Fibroblast of skin of left biceps (primary cell): ENCODE results near the gene XPO5.
"Not testable (repeated sequence)": the region's sequence is repeated elsewhere in the genome, so short reads cannot be mapped to it uniquely, and the experiment has no call there.

Source experiments
- DNase-seq, 2 experiments: peaks; one replicate each; pipeline ENCODE4 v3.0.0-alpha.2; 2013; ENCODE audit warnings: low read depth in 2 of 2

XPO5 gene

DNA sequence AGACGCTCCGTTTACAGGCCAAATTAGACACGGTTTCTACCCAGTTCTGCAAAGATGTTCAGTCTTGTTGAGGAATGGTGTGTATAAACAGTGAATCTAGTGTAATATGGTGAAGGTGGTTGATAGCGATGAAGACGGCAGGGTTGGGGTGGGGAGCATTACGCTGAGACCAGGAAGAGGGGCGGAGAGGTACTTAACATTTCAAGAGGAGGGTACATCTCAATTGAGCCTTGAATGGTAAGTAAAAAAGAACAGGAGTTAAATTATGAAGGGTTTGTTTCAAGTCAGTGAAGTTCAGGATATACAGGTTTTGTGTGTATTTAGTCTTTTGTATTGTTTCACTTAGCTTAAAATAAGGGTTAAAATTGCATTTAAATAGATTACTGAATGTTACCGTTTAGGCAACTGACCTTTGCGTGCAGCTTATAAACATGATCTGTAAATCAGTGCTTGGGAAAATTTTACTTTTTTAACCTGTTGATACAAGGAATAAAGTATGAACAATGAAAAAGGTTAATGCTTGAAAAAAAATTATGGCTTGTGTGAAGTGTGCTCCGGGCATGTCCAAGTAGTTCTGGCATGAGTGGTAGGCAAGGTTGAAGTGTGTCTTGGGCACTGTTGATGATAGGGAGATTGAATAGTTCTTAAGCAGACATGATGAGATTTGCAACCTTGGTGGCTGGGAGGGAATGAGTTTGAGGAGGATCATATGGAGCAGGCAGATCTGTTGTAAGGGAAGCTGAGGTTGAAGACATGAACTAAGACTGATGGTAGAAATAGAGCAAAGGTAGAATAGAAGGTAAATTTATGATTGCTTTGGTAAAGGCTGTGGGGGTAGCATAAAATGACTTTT is 58.1 kb downstream of the XPO5 start:
- DNase-seq: no peak

GRCh38 chr6:43516697-43517504 is 58.9 kb downstream of the XPO5 start, which contains the start of the genes POLR1C and YIPF3:
Gene POLR1C (plus strand): TSS chr6:43517089. CDS start chr6:43517110, 21 bp downstream.
Gene YIPF3 (minus strand): TSS chr6:43516926. CDS start chr6:43516807, 119 bp downstream.
- DNase-seq: peak; percentile 90 to 92

DNA sequence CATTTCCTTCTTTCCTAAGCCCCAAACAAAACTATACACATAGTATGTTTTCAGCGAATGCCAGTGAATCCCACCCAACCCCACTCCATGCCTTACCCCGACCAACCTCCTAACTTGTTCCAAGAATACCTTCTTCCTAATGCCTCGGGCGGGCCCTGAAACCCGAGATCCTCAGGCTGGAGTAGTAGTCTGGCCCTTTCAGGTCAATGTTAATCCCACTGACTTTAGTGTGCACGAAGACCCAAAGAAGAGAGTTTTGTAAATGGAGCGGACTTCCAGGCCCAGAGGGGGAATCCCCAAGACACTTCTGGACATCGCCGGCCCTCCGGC is 59.5 kb downstream of the XPO5 start:
- no peak for DNase-seq

DNA sequence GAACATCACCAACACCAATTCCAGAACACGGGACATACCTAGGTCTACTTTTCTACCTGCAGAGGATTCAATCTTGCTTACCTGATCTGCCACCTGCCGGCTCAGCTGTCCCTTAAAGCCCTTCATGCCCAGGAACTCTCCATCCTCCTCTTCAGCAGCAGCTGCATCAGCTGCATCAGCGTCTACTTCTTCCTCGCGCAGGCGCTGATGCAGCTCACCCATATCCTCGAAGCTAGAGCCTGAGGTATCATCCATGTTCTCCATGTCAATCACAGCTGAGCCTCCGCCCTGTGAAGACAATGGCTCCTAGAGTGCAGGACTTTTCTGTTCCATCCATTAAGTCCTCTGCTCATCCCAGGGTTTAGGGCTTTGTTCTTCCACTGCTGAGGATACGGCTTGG is 60.0 kb downstream of the XPO5 start:
- no peak for DNase-seq

DNA sequence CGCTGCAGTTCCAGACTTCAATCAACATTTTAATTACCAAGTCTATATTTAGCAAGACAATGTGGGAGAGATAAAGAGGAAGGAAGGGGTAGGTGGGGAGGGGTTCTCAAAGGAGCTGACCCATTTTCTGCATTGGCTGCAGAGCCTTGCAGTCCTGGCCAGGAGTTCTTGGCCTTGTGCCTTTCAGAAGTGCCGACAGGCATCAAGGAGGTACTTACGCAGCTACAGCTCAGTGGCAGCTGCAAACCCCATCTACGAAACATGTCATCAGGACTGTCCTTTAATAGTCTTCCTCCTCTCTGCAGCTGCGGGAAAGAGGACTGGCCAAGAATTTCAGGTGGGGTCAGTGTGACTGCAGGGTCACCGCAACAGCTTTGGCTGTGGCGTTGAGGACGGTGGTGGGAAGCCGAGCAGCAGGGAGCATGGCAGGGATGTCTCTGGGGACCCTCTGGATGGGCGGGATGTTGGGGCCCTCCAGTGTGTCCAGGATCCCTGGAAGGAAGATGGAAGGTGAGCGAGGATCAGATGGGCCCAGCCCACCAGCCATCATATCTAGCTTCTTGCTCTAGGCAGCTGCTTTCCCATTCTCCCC is 63.9 kb downstream of the XPO5 start:
- DNase-seq: no peak

GRCh38 chr6:43510827-43511163 is 65.0 kb downstream of the XPO5 start:
- no peak for DNase-seq

DNA sequence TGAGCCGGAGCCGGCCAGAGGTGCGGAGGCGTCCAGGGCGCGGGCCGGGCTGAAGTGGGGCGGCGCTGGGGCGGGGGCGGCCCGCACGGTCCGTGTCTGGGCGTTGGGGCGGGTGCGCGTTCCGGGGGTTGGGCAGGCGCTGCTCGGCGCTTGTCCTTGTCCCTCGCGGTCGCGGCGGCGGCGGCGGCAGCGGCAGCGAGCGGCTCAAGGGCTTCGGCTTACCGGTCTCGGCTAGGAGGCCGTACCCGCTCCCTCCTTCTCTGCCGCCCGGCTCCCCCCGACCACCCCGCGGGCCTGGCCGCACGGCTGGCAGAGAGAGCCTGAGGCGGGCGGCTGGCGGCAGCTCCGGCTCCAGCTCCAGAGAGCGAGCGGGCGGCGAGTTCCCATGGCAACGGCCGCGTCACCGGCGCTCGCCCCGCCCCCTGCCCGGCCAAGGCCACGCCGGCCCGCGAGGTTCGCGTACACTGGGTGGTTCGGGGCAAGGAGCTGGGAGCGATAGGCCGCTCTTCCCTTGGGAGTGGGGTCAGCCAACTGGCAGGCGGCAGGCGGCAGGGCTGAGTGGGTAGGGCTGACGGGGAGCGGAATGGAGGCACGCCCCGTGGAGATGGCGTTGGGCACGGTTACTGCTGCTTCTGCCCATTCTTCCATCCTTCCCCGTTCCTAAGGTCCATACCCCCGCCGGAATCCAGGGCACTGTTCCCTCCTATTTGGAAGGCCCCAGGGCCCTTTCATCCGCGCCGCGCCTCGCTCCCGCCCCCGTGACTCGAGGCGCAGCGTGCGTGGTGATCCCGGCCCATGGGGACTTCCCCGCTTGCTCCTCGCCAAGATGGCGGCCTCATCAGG is 65.6 kb downstream of the XPO5 start, which contains the start of gene LRRC73:
LRRC73 (minus strand) TSS at position 363 of the 843 bp plus-strand sequence. CDS start 561 bp downstream, outside the sequence.
- DNase-seq: peak in 1 of 2 experiments; percentile 21

DNA sequence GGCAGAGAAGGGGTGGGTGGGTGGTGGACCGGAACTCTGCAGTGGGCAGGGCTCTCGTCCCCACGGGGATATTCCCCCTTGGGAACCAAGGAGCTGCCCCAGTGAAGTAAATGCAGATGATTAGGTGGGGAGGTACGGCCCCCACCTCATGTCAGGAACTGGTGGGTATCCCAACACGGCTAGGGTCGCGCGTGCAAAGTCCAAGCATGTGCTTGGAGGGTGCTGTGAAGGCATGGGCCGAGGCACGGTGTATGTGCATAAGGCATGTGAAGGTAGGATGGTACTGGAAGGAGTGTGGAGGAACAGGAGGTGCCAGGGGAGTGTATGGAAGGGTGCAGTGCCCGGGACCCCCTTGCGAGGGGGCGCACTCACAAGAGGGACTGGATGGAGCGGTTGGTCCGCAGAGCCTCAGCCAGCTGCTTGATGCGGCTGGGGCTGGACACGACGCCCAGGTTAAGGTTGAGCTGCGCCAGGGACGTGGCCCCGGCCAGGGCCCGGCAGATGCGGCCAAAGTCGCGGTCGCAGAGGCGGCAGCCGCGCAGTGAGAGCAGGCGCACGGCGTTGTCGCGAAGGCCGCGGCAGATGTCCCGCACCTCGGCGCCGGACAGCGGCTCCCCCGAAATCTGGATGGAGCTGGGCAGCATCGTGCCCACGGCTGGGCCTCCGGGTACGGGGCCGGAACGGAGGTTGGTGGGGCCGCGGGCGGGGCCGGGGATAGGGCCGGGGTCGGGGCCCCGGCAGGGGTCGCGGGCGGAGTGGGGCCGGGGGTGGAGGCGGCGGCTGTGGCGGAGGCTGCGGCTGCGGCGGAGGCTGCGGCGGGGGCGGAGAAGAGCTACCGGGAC is 66.5 kb downstream of the XPO5 start:
- no peak for DNase-seq

DNA sequence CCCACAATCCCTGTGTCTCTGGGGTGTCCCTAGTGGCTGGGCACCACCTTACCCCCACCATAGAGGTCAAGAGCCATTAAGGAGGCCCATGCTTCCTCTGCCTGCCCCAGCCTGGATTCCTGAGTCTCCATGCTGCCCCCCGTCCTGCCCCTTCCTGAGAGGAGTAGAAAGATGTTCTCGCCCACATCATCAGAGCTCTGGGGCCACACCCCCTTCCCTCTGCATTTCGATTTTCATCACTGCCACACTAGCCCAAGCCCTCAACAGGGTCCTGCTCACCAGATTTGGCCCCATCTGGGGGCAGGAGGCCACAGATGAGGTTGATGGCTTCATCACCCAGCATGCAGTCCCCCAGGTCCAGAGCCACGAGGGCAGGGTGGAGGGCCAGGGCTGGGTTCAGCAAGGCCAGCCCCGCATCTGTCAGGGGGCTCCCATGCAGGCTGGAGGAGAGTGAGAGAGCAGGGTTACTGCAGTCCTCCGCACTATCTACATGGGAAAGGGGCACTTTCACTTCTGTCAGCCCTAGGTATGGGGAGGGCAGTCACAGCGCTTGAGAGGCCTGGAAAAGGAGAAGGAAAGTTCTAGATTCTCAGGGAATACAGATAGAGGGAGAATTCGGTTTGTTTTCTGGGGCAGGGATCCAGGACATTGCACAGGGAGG is 67.2 kb downstream of the XPO5 start:
- no peak for DNase-seq

DNA sequence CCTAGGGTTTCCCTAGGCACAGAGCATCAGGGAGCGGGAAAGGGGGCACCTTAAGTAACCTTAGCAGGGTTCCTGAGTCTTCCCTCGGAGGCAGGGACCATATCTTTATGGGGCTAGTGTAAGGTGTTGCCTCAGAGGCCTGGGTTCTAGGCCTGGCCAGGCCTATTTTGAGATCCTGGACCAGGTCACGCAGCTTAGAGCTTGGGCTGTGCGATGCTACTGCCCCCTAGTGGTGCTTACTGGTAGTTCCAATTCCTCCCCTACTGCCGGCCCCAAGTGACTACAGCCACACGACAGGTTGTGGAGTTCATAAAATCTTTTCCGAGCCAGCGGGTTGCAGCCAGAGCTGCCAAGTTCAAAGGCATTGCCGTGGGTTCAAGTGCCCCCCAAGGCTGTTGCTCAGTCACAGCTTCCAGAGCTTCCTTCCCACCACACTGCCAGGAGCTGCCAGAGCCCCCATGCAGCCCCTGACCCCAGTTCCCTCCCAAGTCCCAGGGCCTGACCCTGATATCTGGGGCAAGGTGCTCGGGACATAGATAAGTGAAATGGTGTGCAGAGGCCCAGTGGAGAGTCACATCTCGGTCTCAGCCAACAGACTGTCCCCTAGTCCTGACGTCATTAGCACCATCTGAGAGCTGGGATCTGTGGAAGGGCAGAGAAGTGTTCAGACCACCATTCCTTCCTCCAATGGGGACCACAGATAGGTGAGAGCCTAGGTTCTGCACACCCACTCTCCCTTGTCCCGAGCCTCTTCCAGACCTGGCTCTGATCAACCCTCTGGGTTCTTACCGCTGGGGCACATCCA is 69.0 kb downstream of the XPO5 start:
- DNase-seq: no peak

DNA sequence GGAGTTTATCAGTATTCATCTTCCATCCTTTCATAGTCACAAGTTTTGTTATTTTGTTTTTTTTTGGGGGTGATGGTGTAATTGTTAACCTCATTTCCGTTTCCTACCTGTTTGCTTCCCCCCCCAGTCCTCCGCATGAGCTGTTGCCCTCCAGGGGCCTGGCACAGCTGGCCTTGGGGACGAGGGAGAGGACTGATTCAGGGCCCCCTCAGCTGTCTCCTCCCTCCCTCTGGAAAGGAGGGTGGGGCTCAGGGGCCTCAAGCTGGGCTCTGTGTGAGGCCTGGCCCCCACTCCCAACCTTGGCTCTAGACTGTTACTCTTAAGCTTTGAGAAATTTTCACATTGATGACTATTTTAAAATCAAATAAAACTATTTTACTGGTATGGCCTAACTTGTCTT is 69.7 kb downstream of the XPO5 start:
- DNase-seq: no peak

GRCh38 chr6:43505718-43506117 is 70.1 kb downstream of the XPO5 start:
- no peak for DNase-seq

DNA sequence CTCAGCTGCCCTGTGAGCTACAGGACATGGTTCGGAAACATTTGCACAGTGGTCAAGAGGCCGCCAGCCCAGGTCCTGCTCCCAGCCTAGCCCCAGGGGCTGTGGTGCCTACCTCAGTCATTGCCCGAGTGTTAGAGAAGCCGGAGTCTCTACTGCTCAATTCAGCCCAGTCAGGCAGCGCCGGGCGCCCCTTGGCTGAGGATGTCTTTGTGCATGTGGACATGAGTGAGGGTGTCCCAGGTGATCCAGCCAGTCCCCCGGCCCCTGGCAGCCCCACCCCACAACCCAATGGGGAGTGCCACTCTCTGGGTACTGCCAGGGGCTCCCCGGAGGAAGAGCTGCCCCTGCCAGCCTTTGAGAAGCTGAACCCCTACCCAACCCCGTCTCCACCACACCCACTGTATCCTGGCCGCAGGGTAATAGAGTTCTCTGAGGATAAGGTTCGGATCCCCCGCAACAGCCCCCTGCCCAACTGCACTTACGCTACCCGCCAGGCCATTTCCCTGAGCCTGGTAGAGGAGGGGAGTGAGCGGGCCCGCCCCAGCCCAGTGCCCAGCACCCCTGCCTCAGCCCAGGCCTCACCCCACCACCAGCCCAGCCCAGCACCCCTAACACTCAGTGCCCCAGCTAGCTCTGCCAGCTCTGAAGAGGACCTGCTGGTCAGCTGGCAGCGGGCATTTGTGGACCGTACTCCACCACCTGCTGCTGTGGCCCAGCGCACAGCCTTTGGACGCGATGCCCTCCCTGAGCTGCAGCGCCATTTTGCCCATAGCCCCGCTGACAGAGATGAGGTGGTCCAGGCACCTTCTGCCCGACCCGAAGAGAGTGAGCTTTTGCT is 70.9 kb downstream of the XPO5 start:
- DNase-seq: no peak

DNA sequence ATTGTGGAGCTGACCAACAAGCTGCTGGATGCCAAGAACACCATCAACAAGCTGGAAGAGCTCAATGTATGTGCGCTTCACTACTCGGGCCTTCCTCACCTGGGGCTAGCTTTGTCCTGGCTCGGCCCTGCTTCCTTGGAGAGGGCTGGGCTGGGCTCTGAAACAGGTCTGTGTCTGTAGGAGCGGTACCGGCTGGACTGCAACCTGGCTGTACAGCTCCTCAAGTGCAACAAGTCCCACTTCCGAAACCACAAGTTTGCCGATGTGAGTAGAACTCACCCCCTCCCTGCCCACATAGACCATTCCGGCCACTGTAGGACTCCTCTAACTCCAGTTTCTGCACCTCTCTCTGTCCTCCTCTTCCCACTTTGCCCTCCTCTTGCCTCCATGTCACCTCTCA is 72.4 kb downstream of the XPO5 start:
- no peak for DNase-seq

DNA sequence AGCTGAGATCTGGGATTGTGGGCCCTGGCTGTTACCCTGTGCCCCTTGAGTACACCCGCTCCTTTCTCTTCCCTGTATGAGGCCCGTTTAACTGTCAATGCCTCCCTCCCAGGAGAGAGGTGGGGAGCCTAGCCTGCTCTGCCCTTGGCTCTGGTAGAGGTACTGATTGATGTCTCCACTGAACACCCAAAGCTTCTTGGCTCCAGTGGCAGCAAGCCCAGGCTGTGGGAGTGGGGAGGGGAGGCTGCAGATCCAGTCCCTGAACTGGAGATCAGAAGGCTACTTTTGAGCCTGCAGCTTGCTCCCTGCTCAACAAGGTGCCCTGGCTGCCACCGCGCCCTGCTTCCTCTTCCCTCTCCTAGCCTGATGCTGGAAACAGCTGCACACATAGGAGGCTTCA is 73.2 kb downstream of the XPO5 start:
- no peak for DNase-seq

DNA sequence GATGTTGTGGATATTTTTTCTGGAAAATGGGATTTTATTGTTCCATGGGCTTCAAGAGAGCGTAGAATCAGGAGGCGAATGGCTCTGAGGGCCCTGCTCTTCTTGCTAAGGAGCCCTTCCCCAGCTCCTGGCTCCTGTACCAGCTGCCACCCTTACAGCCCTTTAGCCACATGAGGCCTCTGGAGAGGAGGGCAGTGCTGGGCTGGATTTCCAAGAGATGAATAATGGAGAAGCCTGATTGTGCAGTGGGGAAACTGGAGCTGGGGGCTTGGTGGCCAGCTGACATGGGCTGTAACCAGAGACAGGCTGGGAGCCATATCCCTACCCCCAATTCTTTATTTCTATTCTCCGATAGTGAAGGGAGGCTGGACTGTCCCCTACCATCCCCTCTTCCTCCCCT is 74.9 kb downstream of the XPO5 start:
- no peak for DNase-seq

- no peak for DNase-seq
Measured at GRCh38 chr6:43499028-43499815, 76.6 kb downstream of the XPO5 start.

GRCh38 chr6:43498291-43498690 is 77.5 kb downstream of the XPO5 start:
- not testable (repeated sequence) for DNase-seq
